B cell (primary cell): ENCODE results near the gene IST1.

Source experiments
- CTCF ChIP-seq: fragments of 200-600 bp; IDR thresholded peaks from one replicate; pipeline ENCODE4 v1.8.0; 2022; ENCODE audit warnings: antibody characterized with exemption, mild to moderate bottlenecking
- EZH2 ChIP-seq: IDR thresholded peaks from 2 replicates; pipeline ENCODE4 v1.6.1; 2012; ENCODE audit warnings: borderline replicate concordance, low read depth, mild to moderate bottlenecking, moderate library complexity, low read length; ENCODE audit not compliant: insufficient read depth, poor library complexity, severe bottlenecking

GRCh38 chr16:71893888-71894228 is 1.5 kb upstream of the IST1 start:
- TF ChIP-seq CTCF, result no peak
- no peak for TF ChIP-seq EZH2
